ENCODE results near the gene SOWAHA. TPM values are rescaled to one million over a fixed set of nuclear protein-coding genes. Genes with fewer than 3 reads are reported as not detected.

SOWAHA gene
- total and polyA plus RNA-seq, 2 of the 8 experiments (the other 6 are each of a cell fraction or from before 2014, with no cell fraction given) = 0.09 to 0.11 TPM

DNA sequence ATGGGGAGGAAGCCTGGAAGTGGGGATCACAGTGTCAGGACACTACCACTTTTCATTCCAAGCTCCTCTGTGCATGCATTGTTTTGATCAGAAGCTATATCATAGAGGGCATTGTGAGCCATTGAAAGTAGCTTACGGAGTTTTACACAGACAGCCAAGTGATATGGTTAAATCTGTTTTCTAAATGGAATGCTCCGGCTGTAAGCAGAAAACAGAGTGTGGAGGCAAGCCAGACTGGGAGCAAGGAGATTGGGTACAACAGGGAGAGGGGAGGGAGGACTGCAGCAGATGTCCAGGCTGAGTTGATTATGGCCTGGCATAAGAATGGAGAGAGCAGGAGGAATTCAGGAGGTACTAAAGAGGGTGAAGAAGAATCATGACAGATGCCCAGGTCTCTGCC is 15.5 kb upstream of the SOWAHA start (continued):
- no peak for TF ChIP-seq EP300 (IDR thresholded peaks at IDR 0.05; ENCODE audit: borderline replicate concordance in 1 of 2, low read depth in 2 of 2, low read length in 2 of 2)
- no peak for TF ChIP-seq SRF (IDR thresholded peaks at IDR 0.05; ENCODE audit: low read depth, low read length)
